RPMI7951 (cell line): ENCODE measurements around the gene AADACL3. TPM values are rescaled to one million over a fixed set of nuclear protein-coding genes. Genes with fewer than 3 reads are reported as not detected.
A peak's percentile ranks its signal among the peaks of the same experiment; 100 is the strongest.
"Not testable (repeated sequence)": the region's sequence is repeated elsewhere in the genome, so short reads cannot be mapped to it uniquely, and the experiment has no call there.

ENCODE experiments used
- DNase-seq: peaks from one replicate; pipeline ENCODE4 v3.0.0-alpha.2; 2012; ENCODE audit warnings: low read depth
- total RNA-seq: library from RNA; depleted of rRNA; stranded (reverse); fragments of >200 nt; shearing (Covaris generic); gene quantifications from 2 replicates; pipeline ENCODE4 v1.2.3, GENCODE V29; 2014; rRNA removed

Gene AADACL3, protein sequence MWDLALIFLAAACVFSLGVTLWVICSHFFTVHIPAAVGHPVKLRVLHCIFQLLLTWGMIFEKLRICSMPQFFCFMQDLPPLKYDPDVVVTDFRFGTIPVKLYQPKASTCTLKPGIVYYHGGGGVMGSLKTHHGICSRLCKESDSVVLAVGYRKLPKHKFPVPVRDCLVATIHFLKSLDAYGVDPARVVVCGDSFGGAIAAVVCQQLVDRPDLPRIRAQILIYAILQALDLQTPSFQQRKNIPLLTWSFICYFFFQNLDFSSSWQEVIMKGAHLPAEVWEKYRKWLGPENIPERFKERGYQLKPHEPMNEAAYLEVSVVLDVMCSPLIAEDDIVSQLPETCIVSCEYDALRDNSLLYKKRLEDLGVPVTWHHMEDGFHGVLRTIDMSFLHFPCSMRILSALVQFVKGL
- total RNA-seq = not detected in 2 replicates

GRCh38 chr1:12715896-12716437 is at the start of gene AADACL3:
TSS of gene AADACL3 (plus strand) at chr1:12716110. CDS start at chr1:12716177, 67 bp downstream.
- no peak for DNase-seq

GRCh38 chr1:12666141-12666735 is 49.7 kb upstream of the AADACL3 start:
- DNase-seq = peak; percentile 8

- DNase-seq = no peak
Observed at GRCh38 chr1:12669529-12670068, 46.3 kb upstream of the AADACL3 start.

- DNase-seq = no peak
Observed at GRCh38 chr1:12674358-12674757, 41.6 kb upstream of the AADACL3 start.

DNA sequence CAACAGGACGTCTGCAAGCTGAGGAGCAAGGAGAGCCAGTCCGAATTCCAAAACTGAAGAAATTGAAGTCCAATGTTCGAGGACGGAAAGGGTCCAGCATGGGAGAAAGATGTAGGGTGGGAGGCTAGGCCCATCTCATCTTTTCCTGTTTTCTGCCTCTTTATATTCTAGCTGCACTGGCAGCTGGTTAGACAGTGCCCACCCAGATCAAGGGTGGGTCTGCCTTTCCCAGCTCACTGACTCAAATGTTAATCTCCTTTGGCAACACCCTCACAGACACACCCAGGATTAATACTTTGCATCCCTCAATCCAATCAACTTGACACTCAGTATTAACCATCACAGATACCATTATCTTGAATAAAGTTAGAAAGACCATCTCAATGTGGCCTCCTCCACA is 39.8 kb upstream of the AADACL3 start:
- DNase-seq = not testable (repeated sequence)

DNA sequence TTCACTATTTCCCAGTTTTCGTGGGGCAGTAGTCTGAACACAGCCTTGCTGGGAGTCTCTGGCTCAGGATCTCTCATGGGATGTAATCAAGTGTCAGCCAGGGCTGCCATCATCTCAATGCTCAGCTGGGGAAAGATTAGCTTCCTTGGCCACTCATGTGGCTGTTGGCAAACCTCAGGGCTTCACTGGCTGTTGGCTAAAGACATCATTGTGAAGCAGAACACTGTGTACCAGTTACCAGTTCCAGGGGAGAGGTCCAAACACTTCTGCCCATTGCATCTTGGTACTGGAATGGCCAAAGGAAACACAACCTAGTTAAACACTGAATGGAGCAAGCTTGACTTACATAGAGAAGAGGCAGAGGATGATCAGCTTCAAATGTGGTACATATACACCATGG is 38.3 kb upstream of the AADACL3 start:
- no peak for DNase-seq

DNA sequence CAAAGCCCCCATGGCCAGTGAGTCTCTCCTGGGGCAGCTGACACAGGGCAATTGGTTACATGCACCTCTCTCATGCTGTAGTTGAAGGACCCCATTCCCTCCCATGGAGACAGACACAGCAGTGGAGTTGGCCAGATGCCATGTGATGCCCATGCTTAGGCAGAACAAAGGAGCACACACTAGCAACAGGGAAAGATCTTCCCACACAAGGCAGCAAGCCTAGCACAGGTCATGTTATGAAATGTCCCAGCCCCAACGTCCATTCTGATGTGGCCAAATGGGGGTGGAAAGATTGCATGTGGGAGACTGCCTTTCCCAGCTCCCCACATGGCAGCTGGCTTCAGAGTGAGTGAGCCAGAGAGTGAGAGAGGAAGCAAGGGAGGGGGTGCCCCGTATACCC is 37.6 kb upstream of the AADACL3 start:
- peak; percentile 17 for DNase-seq

DNA sequence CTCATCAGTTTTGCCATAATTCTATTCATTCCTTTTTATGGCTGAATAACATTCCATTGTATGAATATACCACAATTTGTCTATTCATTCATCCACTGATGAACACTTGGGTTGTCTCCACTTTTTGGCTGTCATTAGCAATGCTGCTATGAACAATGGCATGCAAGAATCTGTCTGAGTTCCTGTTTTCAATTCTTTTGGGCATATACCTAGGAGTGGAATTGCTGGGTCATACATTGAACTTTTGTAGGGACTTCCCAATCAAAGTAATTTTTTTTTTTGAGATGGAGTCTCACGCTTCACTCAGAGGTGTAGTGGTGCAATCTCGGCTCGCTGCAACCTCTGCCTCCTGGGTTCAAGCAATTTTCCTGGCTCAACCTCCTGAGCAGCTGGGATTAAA is 37.1 kb upstream of the AADACL3 start:
- no peak for DNase-seq

- DNase-seq = no peak
Observed at GRCh38 chr1:12690156-12690555, 25.8 kb upstream of the AADACL3 start.

DNA sequence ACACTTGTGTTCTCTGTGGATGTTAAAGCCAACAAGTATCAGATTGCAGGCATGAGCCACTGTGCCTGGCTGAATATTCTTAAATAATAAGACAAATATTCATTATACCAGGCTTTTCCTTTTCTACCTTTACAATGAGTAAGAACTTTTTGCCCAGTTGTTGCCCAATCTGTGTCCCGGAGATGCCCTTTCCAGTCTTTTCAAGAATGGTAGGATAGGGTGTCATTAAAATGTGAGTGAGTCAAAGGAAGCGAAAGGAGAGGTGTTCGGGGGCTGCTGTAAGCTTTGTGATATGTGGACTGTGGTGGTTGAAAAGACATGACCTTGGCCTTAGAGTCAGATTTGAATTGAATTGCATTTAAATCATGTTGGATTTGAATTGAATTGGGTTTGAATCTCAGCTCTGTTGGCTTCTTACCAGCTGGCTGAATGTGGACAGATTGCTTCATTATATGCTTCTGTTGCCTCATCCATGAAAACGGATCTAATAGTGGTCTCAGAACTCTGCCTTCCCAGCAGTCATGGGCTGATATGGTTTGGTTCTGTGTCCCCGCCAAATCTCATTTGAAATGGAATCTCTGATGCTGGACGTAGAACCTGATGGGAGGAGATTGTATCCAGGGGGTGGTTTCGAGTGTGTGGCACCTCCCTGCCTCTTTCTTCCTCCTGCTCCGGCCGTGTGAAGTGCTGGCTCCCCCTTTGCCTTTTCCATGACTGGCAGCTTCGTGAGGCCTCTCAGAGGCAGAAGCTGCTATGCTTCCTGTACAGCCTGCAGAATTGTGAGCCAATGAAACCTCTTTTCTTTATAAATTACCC is 22.7 kb upstream of the AADACL3 start:
- DNase-seq = no peak

GRCh38 chr1:12696658-12697057 is 19.3 kb upstream of the AADACL3 start:
- no peak for DNase-seq

- no peak for DNase-seq
Observed at GRCh38 chr1:12697397-12697796, 18.5 kb upstream of the AADACL3 start.

DNA sequence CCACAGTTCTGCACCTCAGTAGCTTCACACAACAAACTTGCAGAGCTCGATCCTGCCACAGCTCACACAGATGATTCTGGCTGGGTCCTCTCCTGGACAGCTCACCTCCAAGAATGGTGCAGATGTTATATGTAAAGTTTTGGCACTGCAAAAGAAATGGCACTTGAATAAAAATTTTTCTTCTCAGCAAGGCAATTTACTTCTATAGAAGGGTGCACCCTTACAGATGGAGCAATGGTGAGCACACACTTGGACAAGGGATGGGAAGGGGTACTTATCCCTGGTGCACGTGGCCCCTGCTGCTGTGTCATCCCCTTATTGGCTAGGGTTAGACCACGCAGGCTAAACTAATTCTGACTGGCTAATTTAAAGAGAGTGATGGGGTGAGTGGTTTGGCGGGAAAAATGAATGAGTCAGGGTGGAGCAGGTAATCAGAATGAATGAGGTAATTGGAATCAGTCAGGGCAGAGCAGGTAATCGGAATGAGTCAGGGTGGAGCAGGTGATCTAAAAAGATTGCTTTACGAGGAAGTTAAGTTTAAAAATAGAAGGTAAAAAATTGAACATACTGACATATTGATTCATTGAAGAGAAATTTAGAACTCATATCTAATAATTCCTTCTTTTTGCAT is 12.0 kb upstream of the AADACL3 start:
- DNase-seq = no peak

- no peak for DNase-seq
Observed at GRCh38 chr1:12706061-12706460, 9.8 kb upstream of the AADACL3 start.

GRCh38 chr1:12708396-12709090 is 7.4 kb upstream of the AADACL3 start:
- no peak for DNase-seq

DNA sequence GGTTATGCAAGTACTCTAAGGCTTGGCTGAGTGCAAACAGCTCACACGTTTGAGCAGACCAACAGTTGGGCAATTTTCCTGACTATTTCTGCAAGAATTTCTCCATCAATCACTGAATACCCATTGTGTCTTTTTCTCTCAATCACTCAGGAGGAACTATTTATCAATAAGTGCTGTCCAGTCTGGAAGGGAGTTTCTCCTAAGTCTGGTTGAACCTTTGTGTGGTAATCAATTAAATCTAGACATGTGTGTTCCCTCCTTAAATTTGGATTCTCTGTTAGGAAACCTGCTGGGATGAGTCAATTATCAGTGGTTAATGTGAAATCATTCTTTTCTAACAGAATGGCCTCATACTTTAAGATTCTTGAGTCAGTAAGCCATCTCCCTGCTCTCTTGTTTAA is 6.8 kb upstream of the AADACL3 start:
- no peak for DNase-seq

- DNase-seq = peak; percentile 19
Observed at GRCh38 chr1:12709696-12710095, 6.2 kb upstream of the AADACL3 start.

- DNase-seq = peak; percentile 26
Observed at GRCh38 chr1:12711536-12711935, 4.4 kb upstream of the AADACL3 start.

DNA sequence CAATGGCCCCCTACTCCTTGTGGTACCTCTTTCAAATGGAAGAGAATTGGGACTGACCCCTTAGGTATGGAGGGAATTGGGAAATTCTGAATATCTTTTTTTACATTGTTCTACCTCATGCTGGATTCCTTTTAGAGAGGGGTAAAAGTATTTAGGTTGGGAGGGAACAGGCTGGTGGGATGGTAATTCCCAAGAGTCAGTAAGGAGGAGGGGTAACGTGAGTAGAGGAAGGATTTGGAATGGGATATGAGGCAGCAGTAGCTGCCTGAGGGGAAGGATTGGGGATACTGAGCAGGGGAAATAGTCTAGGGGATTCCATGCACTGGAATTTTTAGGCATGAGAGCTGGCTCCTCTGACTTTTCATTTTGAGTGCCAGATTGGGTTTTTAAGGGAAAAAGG is 3.8 kb upstream of the AADACL3 start:
- DNase-seq = no peak

- no peak for DNase-seq
Observed at GRCh38 chr1:12712929-12713328, 3.0 kb upstream of the AADACL3 start.

GRCh38 chr1:12713651-12714050 is 2.3 kb upstream of the AADACL3 start:
- not testable (repeated sequence) for DNase-seq
